ENCODE data around the gene LCN10. TPM values are rescaled to one million over a fixed set of nuclear protein-coding genes. Genes with fewer than 3 reads are reported as not detected.

Gene LCN10
- total RNA-seq, 1 donor from 2014 or later = 2.5 TPM

GRCh38 chr9:136745389-136746154 is 2.8 kb upstream of the LCN10 start:
- ATAC-seq (no peak), DNase-seq (no peak)
- Histone ChIP-seq H3K4me3 (peak overlapping the region; percentile 23), H3K9me3 (no peaks in the 10 kb centered on the region), H3K27ac (no peak overlapping the region), H3K4me1 (peaks cover 37% of the 10 kb centered on the region), H3K36me3 (no peaks in the 10 kb centered on the region), H3K27me3 (ENCODE audit: low read depth) (peaks cover 37% of the 10 kb centered on the region)
- no peak for TF ChIP-seq CTCF (IDR thresholded peaks at IDR 0.05)
- intact Hi-C loops (cut with DNase I) = no loop called here

GRCh38 chr9:136744773-136745172 is 2.0 kb upstream of the LCN10 start:
- intact Hi-C loops (cut with DNase I) = no loop called here
- DNase-seq = no peak
- no peak for ATAC-seq
- TF ChIP-seq CTCF (IDR thresholded peaks at IDR 0.05) = no peak
- Histone ChIP-seq H3K4me1 (peaks cover 37% of the 10 kb centered on the region), H3K27me3 (ENCODE audit: low read depth) (peaks cover 43% of the 10 kb centered on the region), H3K9me3 (no peaks in the 10 kb centered on the region), H3K4me3 (no peak overlapping the region), H3K36me3 (no peaks in the 10 kb centered on the region), H3K27ac (no peak overlapping the region)

GRCh38 chr9:136743639-136744211 is 985 bp upstream of the LCN10 start:
- Histone ChIP-seq H3K9me3 (no peaks in the 10 kb centered on the region), H3K27ac (no peak overlapping the region), H3K4me3 (no peak overlapping the region), H3K36me3 (no peaks in the 10 kb centered on the region), H3K4me1 (peaks cover 29% of the 10 kb centered on the region), H3K27me3 (ENCODE audit: low read depth) (peaks cover 38% of the 10 kb centered on the region)
- no peak for ATAC-seq
- no peak for DNase-seq
- intact Hi-C loops (cut with DNase I) = no loop called here
- no peak for TF ChIP-seq CTCF (IDR thresholded peaks at IDR 0.05)

GRCh38 chr9:136741883-136742571 is 713 bp downstream of the LCN10 start:
- H3K27ac ChIP-seq = no peak overlapping the region
- intact Hi-C loops (cut with DNase I) = no loop called here
- peaks cover 23% of the 10 kb centered on the region for H3K4me1 ChIP-seq
- peak; percentile 33 to 38 for ATAC-seq
- peak overlapping the region; percentile 29 for H3K4me3 ChIP-seq
- no peaks in the 10 kb centered on the region for H3K9me3 ChIP-seq
- no peak for DNase-seq
- no peaks in the 10 kb centered on the region for H3K36me3 ChIP-seq
- H3K27me3 ChIP-seq (ENCODE audit: low read depth) = peaks cover 38% of the 10 kb centered on the region
- no peak for TF ChIP-seq CTCF (IDR thresholded peaks at IDR 0.05)

GRCh38 chr9:136740971-136741882 is 1.5 kb downstream of the LCN10 start:
- peak; percentile 34 to 45 for ATAC-seq
- intact Hi-C loops (cut with DNase I) = no loop called here
- DNase-seq = no peak
- H3K9me3 ChIP-seq = no peaks in the 10 kb centered on the region
- H3K4me3 ChIP-seq = peak overlapping the region; percentile 29
- peaks cover 23% of the 10 kb centered on the region for H3K4me1 ChIP-seq
- TF ChIP-seq CTCF (IDR thresholded peaks at IDR 0.05) = no peak
- no peaks in the 10 kb centered on the region for H3K36me3 ChIP-seq
- H3K27ac ChIP-seq = no peak overlapping the region
- H3K27me3 ChIP-seq (ENCODE audit: low read depth) = peaks cover 38% of the 10 kb centered on the region

Data from lower lobe of right lung (tissue), 2 donors.